Measurements from ENCODE around the gene SPATA24.

SPATA24 gene

DNA sequence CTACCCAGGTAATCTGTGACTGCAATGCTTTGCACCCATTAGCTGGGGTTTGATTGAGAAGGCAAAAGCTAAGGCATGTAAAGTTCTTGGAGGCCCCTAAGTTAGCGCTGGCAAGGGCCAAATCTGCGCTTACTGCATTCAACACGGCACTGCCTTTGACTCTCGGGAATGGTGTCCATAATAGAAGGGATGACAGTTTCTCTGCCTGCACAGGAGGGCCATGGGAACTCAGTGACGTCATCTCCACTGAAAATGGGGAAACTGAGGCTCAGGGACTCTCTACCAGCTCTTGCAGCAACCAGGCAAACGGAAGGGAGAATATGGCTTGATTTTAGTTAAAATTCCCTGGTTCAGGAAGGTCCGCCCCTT lies 487 bp downstream of the SPATA24 start:
- DNase-seq (ENCODE audit: low read depth) = no peak
- H3K4me3 ChIP-seq (replicated peaks; ENCODE audit: low read depth, low read length) = peak overlapping the region; percentile 70
- TF ChIP-seq, protein P1, sequence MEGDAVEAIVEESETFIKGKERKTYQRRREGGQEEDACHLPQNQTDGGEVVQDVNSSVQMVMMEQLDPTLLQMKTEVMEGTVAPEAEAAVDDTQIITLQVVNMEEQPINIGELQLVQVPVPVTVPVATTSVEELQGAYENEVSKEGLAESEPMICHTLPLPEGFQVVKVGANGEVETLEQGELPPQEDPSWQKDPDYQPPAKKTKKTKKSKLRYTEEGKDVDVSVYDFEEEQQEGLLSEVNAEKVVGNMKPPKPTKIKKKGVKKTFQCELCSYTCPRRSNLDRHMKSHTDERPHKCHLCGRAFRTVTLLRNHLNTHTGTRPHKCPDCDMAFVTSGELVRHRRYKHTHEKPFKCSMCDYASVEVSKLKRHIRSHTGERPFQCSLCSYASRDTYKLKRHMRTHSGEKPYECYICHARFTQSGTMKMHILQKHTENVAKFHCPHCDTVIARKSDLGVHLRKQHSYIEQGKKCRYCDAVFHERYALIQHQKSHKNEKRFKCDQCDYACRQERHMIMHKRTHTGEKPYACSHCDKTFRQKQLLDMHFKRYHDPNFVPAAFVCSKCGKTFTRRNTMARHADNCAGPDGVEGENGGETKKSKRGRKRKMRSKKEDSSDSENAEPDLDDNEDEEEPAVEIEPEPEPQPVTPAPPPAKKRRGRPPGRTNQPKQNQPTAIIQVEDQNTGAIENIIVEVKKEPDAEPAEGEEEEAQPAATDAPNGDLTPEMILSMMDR (IDR thresholded peaks at IDR 0.05; ENCODE audit: low read length, missing control alignments) = no peak

GRCh38 chr5:139402561-139403158 lies 1.2 kb downstream of the SPATA24 start:
- H3K4me3 ChIP-seq (replicated peaks; ENCODE audit: low read depth, low read length) = no peak overlapping the region
- peak; percentile 27 for DNase-seq (ENCODE audit: low read depth)
- TF ChIP-seq, protein P1 (IDR thresholded peaks at IDR 0.05; ENCODE audit: low read length, missing control alignments) = peak; percentile 35

- no peak overlapping the region for H3K4me3 ChIP-seq (replicated peaks; ENCODE audit: low read depth, low read length)
- TF ChIP-seq, protein P1 (IDR thresholded peaks at IDR 0.05; ENCODE audit: low read length, missing control alignments) = no peak
- DNase-seq (ENCODE audit: low read depth) = no peak
Observed at GRCh38 chr5:139401546-139401945, 2.3 kb downstream of the SPATA24 start.

- no peak for DNase-seq (ENCODE audit: low read depth)
- H3K4me3 ChIP-seq (replicated peaks; ENCODE audit: low read depth, low read length) = no peak overlapping the region
- TF ChIP-seq, protein P1 (IDR thresholded peaks at IDR 0.05; ENCODE audit: low read length, missing control alignments) = no peak
Observed at GRCh38 chr5:139399501-139400121, 4.3 kb downstream of the SPATA24 start.

- no peak overlapping the region for H3K4me3 ChIP-seq (replicated peaks; ENCODE audit: low read depth, low read length)
- no peak for DNase-seq (ENCODE audit: low read depth)
- TF ChIP-seq, protein P1 (IDR thresholded peaks at IDR 0.05; ENCODE audit: low read length, missing control alignments) = no peak
Observed at GRCh38 chr5:139397921-139398320, 6.0 kb downstream of the SPATA24 start.

DNA sequence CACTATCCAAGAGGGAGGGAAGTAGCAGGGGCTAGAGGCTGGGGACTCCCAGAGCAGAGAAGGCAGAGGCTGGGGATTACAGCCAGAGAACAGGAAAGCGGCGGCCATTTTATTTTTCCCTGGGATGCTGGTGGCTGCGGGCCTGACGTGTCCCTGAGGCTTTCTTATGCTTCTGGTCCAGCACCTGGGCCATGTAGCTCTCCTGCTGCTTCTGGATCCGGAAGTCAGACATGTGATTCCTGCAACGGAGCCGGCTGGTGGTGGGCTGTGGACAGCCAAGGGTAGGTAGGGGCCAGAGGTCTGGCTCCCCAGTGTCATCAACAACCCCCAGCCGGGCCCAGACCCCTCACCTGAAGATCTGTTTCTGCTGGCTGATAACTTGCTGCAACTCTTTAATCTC lies 7.2 kb downstream of the SPATA24 start:
- TF ChIP-seq, protein P1 (IDR thresholded peaks at IDR 0.05; ENCODE audit: low read length, missing control alignments) = no peak
- DNase-seq (ENCODE audit: low read depth) = no peak
- H3K4me3 ChIP-seq (replicated peaks; ENCODE audit: low read depth, low read length) = no peak overlapping the region
